ENCODE data around the gene ATP6AP2.
"Not testable (repeated sequence)": the region's sequence is repeated elsewhere in the genome, so short reads cannot be mapped to it uniquely, and the experiment has no call there.

DNA sequence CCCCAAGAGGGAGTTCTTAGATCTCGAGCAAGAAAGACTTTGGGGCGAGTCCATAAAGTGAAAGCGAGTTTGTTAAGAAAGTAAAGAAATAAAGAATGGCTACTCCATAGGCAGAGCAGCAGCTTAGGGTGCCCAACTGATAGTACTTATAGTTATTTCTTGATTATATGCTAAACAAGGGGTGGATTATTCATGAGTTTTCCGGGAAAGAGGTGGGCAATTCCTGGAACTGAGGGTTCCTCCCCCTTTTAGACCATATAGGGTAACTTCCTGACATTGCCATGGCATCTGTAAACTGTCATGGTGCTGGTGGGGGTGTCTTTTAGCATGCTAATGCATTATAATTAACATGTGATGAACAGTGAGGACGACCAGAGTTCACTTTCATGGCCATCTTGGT is 9.6 kb upstream of the ATP6AP2 start:
- TF ChIP-seq, protein P1, sequence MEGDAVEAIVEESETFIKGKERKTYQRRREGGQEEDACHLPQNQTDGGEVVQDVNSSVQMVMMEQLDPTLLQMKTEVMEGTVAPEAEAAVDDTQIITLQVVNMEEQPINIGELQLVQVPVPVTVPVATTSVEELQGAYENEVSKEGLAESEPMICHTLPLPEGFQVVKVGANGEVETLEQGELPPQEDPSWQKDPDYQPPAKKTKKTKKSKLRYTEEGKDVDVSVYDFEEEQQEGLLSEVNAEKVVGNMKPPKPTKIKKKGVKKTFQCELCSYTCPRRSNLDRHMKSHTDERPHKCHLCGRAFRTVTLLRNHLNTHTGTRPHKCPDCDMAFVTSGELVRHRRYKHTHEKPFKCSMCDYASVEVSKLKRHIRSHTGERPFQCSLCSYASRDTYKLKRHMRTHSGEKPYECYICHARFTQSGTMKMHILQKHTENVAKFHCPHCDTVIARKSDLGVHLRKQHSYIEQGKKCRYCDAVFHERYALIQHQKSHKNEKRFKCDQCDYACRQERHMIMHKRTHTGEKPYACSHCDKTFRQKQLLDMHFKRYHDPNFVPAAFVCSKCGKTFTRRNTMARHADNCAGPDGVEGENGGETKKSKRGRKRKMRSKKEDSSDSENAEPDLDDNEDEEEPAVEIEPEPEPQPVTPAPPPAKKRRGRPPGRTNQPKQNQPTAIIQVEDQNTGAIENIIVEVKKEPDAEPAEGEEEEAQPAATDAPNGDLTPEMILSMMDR (IDR thresholded peaks at IDR 0.05; ENCODE audit: low read depth, low read length, poor library complexity, severe bottlenecking) = not testable (repeated sequence)
- not testable (repeated sequence) for TF ChIP-seq EZH2phosphoT487 (IDR thresholded peaks at IDR 0.05; ENCODE audit: borderline replicate concordance, low read length)
